GM12801 (cell line): ENCODE measurements around the gene RUVBL1.
A peak's percentile ranks its signal among the peaks of the same experiment; 100 is the strongest.

Experiments
- TF ChIP-seq, protein P1 (sequence below): IDR thresholded peaks from one replicate; pipeline ENCODE4 v1.5.1; 2011; ENCODE audit warnings: control low read depth; ENCODE audit not compliant: insufficient read length; ENCODE audit errors: extremely low read depth

The RUVBL1 gene

GRCh38 chr3:128103136-128103676 is 20.4 kb downstream of the RUVBL1 start:
- TF ChIP-seq, protein P1, sequence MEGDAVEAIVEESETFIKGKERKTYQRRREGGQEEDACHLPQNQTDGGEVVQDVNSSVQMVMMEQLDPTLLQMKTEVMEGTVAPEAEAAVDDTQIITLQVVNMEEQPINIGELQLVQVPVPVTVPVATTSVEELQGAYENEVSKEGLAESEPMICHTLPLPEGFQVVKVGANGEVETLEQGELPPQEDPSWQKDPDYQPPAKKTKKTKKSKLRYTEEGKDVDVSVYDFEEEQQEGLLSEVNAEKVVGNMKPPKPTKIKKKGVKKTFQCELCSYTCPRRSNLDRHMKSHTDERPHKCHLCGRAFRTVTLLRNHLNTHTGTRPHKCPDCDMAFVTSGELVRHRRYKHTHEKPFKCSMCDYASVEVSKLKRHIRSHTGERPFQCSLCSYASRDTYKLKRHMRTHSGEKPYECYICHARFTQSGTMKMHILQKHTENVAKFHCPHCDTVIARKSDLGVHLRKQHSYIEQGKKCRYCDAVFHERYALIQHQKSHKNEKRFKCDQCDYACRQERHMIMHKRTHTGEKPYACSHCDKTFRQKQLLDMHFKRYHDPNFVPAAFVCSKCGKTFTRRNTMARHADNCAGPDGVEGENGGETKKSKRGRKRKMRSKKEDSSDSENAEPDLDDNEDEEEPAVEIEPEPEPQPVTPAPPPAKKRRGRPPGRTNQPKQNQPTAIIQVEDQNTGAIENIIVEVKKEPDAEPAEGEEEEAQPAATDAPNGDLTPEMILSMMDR = no peak

GRCh38 chr3:128100638-128101037 is 23.0 kb downstream of the RUVBL1 start:
- TF ChIP-seq, protein P1 = no peak

DNA sequence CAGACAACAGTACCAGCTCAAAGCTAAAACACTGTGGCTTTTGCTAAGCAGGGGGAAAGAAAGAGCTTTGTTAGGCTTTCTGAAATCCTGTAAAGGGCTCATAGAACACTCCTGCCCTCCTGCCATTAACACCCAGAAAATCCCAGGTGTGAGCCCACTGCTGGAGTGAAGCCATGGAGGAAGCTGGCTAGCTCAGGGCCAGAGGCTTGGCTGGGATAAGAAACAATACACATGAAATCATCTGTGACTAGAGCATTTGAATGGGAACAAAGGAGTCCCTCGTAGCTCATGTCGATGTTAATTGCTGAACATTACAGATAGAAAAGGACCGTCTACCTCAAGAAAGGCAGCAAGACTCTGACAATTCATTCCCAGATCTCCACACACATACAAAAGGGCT is 23.5 kb downstream of the RUVBL1 start:
- TF ChIP-seq, protein P1 = no peak

DNA sequence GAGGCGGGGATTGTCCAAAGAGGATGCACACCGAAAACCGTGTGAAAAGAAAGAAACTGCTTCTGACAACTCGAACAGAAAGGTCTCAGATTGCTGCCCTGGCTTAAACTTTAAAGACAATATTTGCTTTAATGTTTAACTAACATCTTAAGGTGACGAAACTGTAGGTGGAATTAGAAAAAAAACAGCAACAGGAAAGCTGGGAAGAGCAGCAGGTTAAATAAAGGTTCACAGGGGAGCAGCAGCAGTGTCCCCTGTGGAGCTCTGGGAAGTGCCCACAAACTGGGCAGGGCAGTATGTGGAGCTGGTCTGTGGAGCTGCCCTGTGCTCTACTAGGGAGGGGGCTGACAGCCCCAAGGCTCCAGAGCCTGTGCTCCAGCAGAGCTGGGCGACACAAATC is 25.4 kb downstream of the RUVBL1 start:
- TF ChIP-seq, protein P1 = no peak

DNA sequence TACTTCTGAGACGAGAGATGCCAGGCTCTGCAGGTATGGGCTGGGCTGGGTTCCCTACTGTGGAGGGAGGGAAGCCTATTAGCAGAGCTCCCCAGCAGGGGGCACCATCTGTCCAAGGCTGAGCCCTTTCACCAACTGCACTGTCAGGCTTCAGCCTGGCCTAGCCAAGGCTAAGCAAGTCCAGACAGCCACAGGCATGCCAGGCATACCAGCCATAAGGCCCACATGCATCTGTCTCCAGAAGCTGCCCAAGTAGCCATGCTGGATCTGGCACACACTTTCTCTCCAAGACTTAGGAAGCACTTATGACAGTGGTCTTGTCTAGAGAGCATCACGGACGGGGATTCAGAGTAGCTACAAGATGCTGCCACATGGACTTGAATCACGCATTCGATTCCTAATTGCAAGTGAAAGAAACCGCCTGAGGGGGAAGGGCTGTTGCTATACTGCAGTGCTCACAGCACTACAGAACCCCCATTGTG is 28.3 kb downstream of the RUVBL1 start:
- TF ChIP-seq, protein P1 = peak; percentile 20

DNA sequence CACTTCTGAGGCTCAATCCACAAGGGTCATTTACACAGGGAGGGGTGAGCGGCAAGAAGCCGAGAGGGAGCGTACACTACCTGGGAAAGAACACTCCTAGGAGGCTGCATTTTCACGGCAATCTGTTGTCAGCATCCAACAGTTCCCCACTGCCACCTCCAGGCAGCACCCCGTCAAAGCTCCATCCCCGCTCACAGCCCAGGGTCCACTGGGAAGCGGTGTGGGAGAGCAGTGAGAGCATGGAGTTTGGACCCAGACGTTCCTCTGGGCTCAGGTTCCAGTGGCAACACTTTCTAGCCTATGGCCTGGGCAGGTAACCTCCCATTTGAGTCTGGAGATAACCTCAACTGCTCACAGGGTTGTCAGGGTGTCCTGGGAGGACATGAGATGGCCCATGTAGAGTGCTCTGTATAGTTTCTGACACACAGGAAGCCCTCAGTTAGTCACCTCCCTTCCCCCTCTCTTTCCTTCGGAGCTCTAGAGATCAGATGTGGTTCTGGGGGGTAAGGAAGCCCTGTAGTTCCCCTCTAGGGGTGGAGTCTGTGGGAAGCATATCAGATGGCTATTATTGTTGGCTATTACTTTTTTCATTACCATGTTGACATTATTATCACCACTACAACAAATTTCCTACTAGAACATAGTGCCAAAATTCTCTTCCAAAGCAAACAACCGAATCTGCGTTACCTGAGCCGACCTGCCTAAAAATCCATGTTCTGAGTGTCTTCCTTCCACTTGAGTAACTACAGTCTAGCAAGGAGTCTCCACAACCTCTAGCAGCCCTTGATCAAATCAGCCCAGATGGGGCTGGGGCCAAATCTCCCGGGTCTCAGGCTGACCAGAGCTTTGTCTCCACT is 29.1 kb downstream of the RUVBL1 start:
- TF ChIP-seq, protein P1 = no peak

DNA sequence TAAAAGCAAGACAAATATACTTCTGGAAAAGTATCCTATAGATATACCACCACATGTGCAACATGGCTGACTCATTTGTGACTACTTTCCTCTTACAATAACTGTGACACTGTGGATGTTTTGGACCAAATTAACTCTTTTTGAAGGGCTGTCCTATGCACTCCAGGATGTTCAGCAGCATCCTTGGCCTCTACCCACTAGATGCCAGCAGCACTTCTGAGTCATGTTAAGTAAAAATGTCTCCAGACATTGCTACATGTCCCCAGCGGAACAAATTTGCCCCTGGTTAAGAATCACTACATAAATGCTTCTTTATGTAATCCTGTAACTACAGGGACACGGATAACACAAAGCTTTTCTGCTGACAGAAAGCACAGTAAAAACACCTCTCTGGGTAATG is 32.0 kb downstream of the RUVBL1 start:
- TF ChIP-seq, protein P1 = no peak
